ENCODE measurements around the gene CHCHD6.

- no peak for TF ChIP-seq POLR2AphosphoS5 (IDR thresholded peaks at IDR 0.05; ENCODE audit: borderline replicate concordance, low read depth, low read length)
- no peak for TF ChIP-seq EZH2 (IDR thresholded peaks at IDR 0.05)
- no peak for TF ChIP-seq FOXP2 (optimal IDR thresholded peaks at IDR 0.05; ENCODE audit: control extremely low read depth, extremely low read length, insufficient read depth)
Measured at GRCh38 chr3:126895178-126896066, 191.4 kb downstream of the CHCHD6 start.

Measured in SK-N-MC (cell line).